Activated CD8-positive, alpha-beta memory T cell treated with anti-CD3 and anti-CD28 coated beads, Interleukin-2, amount 10 ng/mL, durations not matched to agents 7 days and 5 days (primary cell): ENCODE data around the gene ARL11. TPM values are rescaled to one million over a fixed set of nuclear protein-coding genes. Genes with fewer than 3 reads are reported as not detected.
A peak's percentile ranks its signal among the peaks of the same experiment; 100 is the strongest.
"Not testable (repeated sequence)": the region's sequence is repeated elsewhere in the genome, so short reads cannot be mapped to it uniquely, and the experiment has no call there.

Source experiments
- ATAC-seq: fragments of 150-1000 bp; cut with Tn5 transposase; one replicate; pipeline ENCODE4 v1.10.0; 2021; ENCODE audit warnings: moderate library complexity
- CTCF ChIA-PET: fragments of 350-600 bp; sonication (Branson Sonifier 250); formaldehyde crosslinking; loops from one replicate; lab custom pipeline; 2021; ENCODE audit warnings: antibody characterized with exemption; lab: Charles Lee
- DNase-seq: peaks from one replicate; pipeline ENCODE4 v3.0.0-alpha.2; 2020
- H3K27ac Mint-ChIP-seq: one replicate; pipeline ENCODE4 v1.8.0; 2021; ENCODE audit warnings: mild to moderate bottlenecking, mixed read lengths
- H3K27me3 Mint-ChIP-seq: one replicate; pipeline ENCODE4 v1.8.0; 2021; ENCODE audit warnings: mixed read lengths
- H3K36me3 Mint-ChIP-seq: one replicate; pipeline ENCODE4 v1.8.0; 2021; ENCODE audit warnings: mild to moderate bottlenecking, mixed read lengths
- H3K4me1 Mint-ChIP-seq: one replicate; pipeline ENCODE4 v1.8.0; 2021; ENCODE audit warnings: mixed read lengths
- H3K4me3 Mint-ChIP-seq: one replicate; pipeline ENCODE4 v1.8.0; 2021; ENCODE audit warnings: mild to moderate bottlenecking, moderate library complexity, mixed read lengths
- H3K9me3 Mint-ChIP-seq: one replicate; pipeline ENCODE4 v1.8.0; 2022; ENCODE audit warnings: low read depth, mixed read lengths
- total RNA-seq, 2 experiments: library from RNA; stranded (reverse); gene quantifications; one replicate each; pipeline ENCODE4 v1.2.3, GENCODE V29; 2021

ARL11 gene
- 1 to 10 TPM in 1 of 2 experiments, under 1 TPM in 1; 0.89 to 2.1 TPM for total RNA-seq

GRCh38 chr13:49627831-49628652 is at the start of gene ARL11:
ARL11 (plus strand) TSS chr13:49628507; CDS start chr13:49630448, 1,941 bp downstream.
- CTCF ChIA-PET = interaction anchor here (0.9 to 1.6 kb wide), 3 partner anchors 8 to 15 kb away, joined by 3 to 7 read pairs (median 3); no protein-coding TSS in a partner anchor
- no peaks in the 10 kb centered on the region for H3K27me3 Mint-ChIP-seq

GRCh38 chr13:49579501-49579900 is 48.8 kb upstream of the ARL11 start:
- CTCF ChIA-PET = interaction anchor here (0.6 kb wide), 1 partner anchor 870 kb away, joined by 3 read pairs; no protein-coding TSS in a partner anchor
- no peak overlapping the region for H3K27ac Mint-ChIP-seq
- ATAC-seq = no peak
- H3K4me1 Mint-ChIP-seq = peaks cover 13% of the 10 kb centered on the region
- no peaks in the 10 kb centered on the region for H3K9me3 Mint-ChIP-seq
- no peaks in the 10 kb centered on the region for H3K27me3 Mint-ChIP-seq
- peaks cover 21% of the 10 kb centered on the region for H3K36me3 Mint-ChIP-seq
- no peak overlapping the region for H3K4me3 Mint-ChIP-seq
- no peak for DNase-seq

More at GRCh38 chr13:49627831-49628652, at the start of gene ARL11:
- peak within 1 kb of the TSS; percentile 82 for H3K4me3 Mint-ChIP-seq
- H3K36me3 Mint-ChIP-seq = no peaks in the 10 kb centered on the region
- H3K4me1 Mint-ChIP-seq = peaks cover 16% of the 10 kb centered on the region
- peak within 1 kb of the TSS; percentile 69 for H3K27ac Mint-ChIP-seq
- ATAC-seq = peak; percentile 96
- peak; percentile 76 for DNase-seq
- no peaks in the 10 kb centered on the region for H3K9me3 Mint-ChIP-seq

- DNase-seq (no peak), ATAC-seq (no peak)
- Mint-ChIP-seq H3K9me3 (no peaks in the 10 kb centered on the region), H3K27ac (no peak overlapping the region), H3K4me1 (peaks cover 19% of the 10 kb centered on the region), H3K4me3 (no peak overlapping the region), H3K27me3 (no peaks in the 10 kb centered on the region), H3K36me3 (peaks cover 17% of the 10 kb centered on the region)
- CTCF ChIA-PET = interaction anchor here (1.0 kb wide), 1 partner anchor 81 kb away, joined by 3 read pairs; no protein-coding TSS in a partner anchor
These were observed 47.2 kb upstream of the ARL11 start for GRCh38 chr13:49580980-49581680.

- Mint-ChIP-seq H3K27me3 (peaks cover 2% of the 10 kb centered on the region), H3K9me3 (no peaks in the 10 kb centered on the region), H3K27ac (peak overlapping the region; percentile 73), H3K4me1 (peaks cover 26% of the 10 kb centered on the region), H3K4me3 (peak overlapping the region; percentile 87), H3K36me3 (peaks cover 8% of the 10 kb centered on the region)
- ATAC-seq (no peak), DNase-seq (no peak)
- CTCF ChIA-PET = interaction anchor here (0.9 to 2.1 kb wide), 3 partner anchors 15 to 91 kb away, joined by 3 to 14 read pairs (median 3); no protein-coding TSS in a partner anchor
These were observed 43.5 kb upstream of the ARL11 start for GRCh38 chr13:49584771-49585182.

GRCh38 chr13:49585220-49586157 is 42.8 kb upstream of the ARL11 start, which contains the start of gene RCBTB1:
RCBTB1 (minus strand) TSS chr13:49585558; CDS start chr13:49567279, 18,279 bp downstream.
- ATAC-seq (peak; percentile 98), DNase-seq (peak; percentile 76)
- Mint-ChIP-seq H3K9me3 (no peaks in the 10 kb centered on the region), H3K4me1 (peaks cover 26% of the 10 kb centered on the region), H3K36me3 (peaks cover 4% of the 10 kb centered on the region), H3K27me3 (peaks cover 2% of the 10 kb centered on the region), H3K4me3 (peak within 1 kb of the TSS; percentile 87), H3K27ac (peak within 1 kb of the TSS; percentile 74)
- CTCF ChIA-PET = interaction anchor here (0.9 to 2.1 kb wide), 4 partner anchors 9 to 92 kb away, joined by 3 to 14 read pairs (median 3); no protein-coding TSS in a partner anchor

- H3K4me3 Mint-ChIP-seq = peak overlapping the region; percentile 87
- H3K36me3 Mint-ChIP-seq = peaks cover 4% of the 10 kb centered on the region
- peaks cover 24% of the 10 kb centered on the region for H3K4me1 Mint-ChIP-seq
- ATAC-seq = no peak
- DNase-seq = no peak
- no peaks in the 10 kb centered on the region for H3K9me3 Mint-ChIP-seq
- CTCF ChIA-PET = interaction anchor here (0.9 to 1.7 kb wide), 2 partner anchors 8 to 17 kb away, joined by 3 to 4 read pairs; no protein-coding TSS in a partner anchor
- H3K27ac Mint-ChIP-seq = peak overlapping the region; percentile 44
- H3K27me3 Mint-ChIP-seq = peaks cover 2% of the 10 kb centered on the region
These were observed 41.6 kb upstream of the ARL11 start for GRCh38 chr13:49586717-49587116.

GRCh38 chr13:49587311-49587847 is 40.9 kb upstream of the ARL11 start:
- H3K4me3 Mint-ChIP-seq = no peak overlapping the region
- ATAC-seq (no peak), DNase-seq (no peak)
- CTCF ChIA-PET = interaction anchor here (1.7 kb wide), 1 partner anchor 7 kb away, joined by 3 read pairs; no protein-coding TSS in a partner anchor
- peaks cover 2% of the 10 kb centered on the region for H3K36me3 Mint-ChIP-seq
- peaks cover 2% of the 10 kb centered on the region for H3K27me3 Mint-ChIP-seq
- peaks cover 24% of the 10 kb centered on the region for H3K4me1 Mint-ChIP-seq
- no peak overlapping the region for H3K27ac Mint-ChIP-seq
- H3K9me3 Mint-ChIP-seq = no peaks in the 10 kb centered on the region

GRCh38 chr13:49590714-49591113 is 37.6 kb upstream of the ARL11 start:
- not testable (repeated sequence) for H3K27ac Mint-ChIP-seq, H3K4me3 Mint-ChIP-seq, ATAC-seq, H3K9me3 Mint-ChIP-seq, DNase-seq, H3K4me1 Mint-ChIP-seq, H3K27me3 Mint-ChIP-seq, H3K36me3 Mint-ChIP-seq
- CTCF ChIA-PET = interaction anchor here (0.6 to 1.2 kb wide), 2 partner anchors 18 to 258 kb away, joined by 5 read pairs; no protein-coding TSS in a partner anchor

GRCh38 chr13:49593876-49594275 is 34.4 kb upstream of the ARL11 start:
- CTCF ChIA-PET, H3K27me3 Mint-ChIP-seq, ATAC-seq, H3K4me3 Mint-ChIP-seq, DNase-seq, H3K36me3 Mint-ChIP-seq, H3K4me1 Mint-ChIP-seq, H3K9me3 Mint-ChIP-seq, H3K27ac Mint-ChIP-seq: not testable (repeated sequence)

- H3K4me3 Mint-ChIP-seq = no peak overlapping the region
- peaks cover under 1% of the 10 kb centered on the region for H3K27me3 Mint-ChIP-seq
- no peak overlapping the region for H3K27ac Mint-ChIP-seq
- no peaks in the 10 kb centered on the region for H3K4me1 Mint-ChIP-seq
- ATAC-seq = no peak
- CTCF ChIA-PET = interaction anchor here (1.0 kb wide), 1 partner anchor 8 kb away, joined by 3 read pairs; no protein-coding TSS in a partner anchor
- DNase-seq = no peak
- no peaks in the 10 kb centered on the region for H3K36me3 Mint-ChIP-seq
- H3K9me3 Mint-ChIP-seq = no peaks in the 10 kb centered on the region
These were observed 33.7 kb upstream of the ARL11 start for GRCh38 chr13:49594576-49594975.

- CTCF ChIA-PET = interaction anchor here (1.6 kb wide), 1 partner anchor 10 kb away, joined by 7 read pairs; no protein-coding TSS in a partner anchor
- no peak overlapping the region for H3K27ac Mint-ChIP-seq
- DNase-seq (no peak), ATAC-seq (no peak)
- H3K9me3 Mint-ChIP-seq = no peaks in the 10 kb centered on the region
- no peaks in the 10 kb centered on the region for H3K4me1 Mint-ChIP-seq
- no peaks in the 10 kb centered on the region for H3K27me3 Mint-ChIP-seq
- H3K36me3 Mint-ChIP-seq = no peaks in the 10 kb centered on the region
- H3K4me3 Mint-ChIP-seq = no peak overlapping the region
These were observed 32.1 kb upstream of the ARL11 start for GRCh38 chr13:49596221-49596620.
